Breast epithelium (tissue), 4 donors: ENCODE results near the gene DAP3. TPM values are rescaled to one million over a fixed set of nuclear protein-coding genes. Genes with fewer than 3 reads are reported as not detected.

Experiments
- DNase-seq, 2 donors: peaks; one replicate each; pipeline ENCODE4 v3.0.0-alpha.2; 2019; ENCODE audit warnings: low spot score in 2 of 2
- H3K27ac ChIP-seq, 2 donors: fragments of 200-600 bp; sonication (generic) in 1 of 2; one replicate each; pipeline ENCODE4 v1.5.1; 2016 to 2019; ENCODE audit warnings: mild to moderate bottlenecking in 1 of 2
- H3K27me3 ChIP-seq, 2 donors: fragments of 200-600 bp; sonication (generic) in 1 of 2; one replicate each; pipeline versions ENCODE4 v1.5.1 to v1.6.0; 2017 to 2019; ENCODE audit warnings: control low read depth in 1 of 2, mild to moderate bottlenecking in 1 of 2
- H3K36me3 ChIP-seq: fragments of 200-600 bp; one replicate; pipeline ENCODE4 v1.5.1; 2019
- H3K4me1 ChIP-seq, 2 donors: fragments of 200-600 bp; sonication (generic); one replicate each; pipeline ENCODE4 v1.5.1; 2016 to 2019; ENCODE audit warnings: control low read depth in 1 of 2
- H3K4me3 ChIP-seq, 3 donors: fragments of 200-600 bp; sonication (generic); 1 replicate in 2 of 3; 2 replicates in 1 of 3; pipeline ENCODE4 v1.5.1; 2016 to 2019; ENCODE audit warnings: mild to moderate bottlenecking in 3 of 3, moderate library complexity in 2 of 3
- H3K9me3 ChIP-seq, 2 donors: fragments of 200-600 bp; sonication (generic) in 1 of 2; one replicate each; pipeline ENCODE4 v1.5.1; 2016 to 2019; ENCODE audit warnings: control low read depth in 1 of 2
- CTCF ChIP-seq, 3 donors: fragments of 450-650 bp; IDR thresholded peaks; one replicate each; pipeline ENCODE4 v1.5.1; 2016 to 2017; ENCODE audit warnings: antibody characterized with exemption in 3 of 3, mild to moderate bottlenecking in 3 of 3, moderate library complexity in 3 of 3
- POLR2A ChIP-seq: fragments of 450-650 bp; IDR thresholded peaks from one replicate; pipeline ENCODE4 v1.6.1; 2016; ENCODE audit warnings: antibody characterized with exemption, mild to moderate bottlenecking, moderate library complexity
- POLR2AphosphoS5 ChIP-seq, 3 donors: sonication (generic); formaldehyde crosslinking; IDR thresholded peaks; one replicate each; pipeline ENCODE4 v1.6.1; 2017; ENCODE audit warnings: antibody characterized with exemption in 3 of 3
- intact Hi-C: fragments of 100-400 bp; cut with DNase I; formaldehyde crosslinking; loops from one replicate; pipeline ENCODE4 v1.15.1; 2023; ENCODE audit warnings: low total_unique reads
- total RNA-seq, 3 donors: library from RNA; depleted of rRNA; stranded (reverse); fragments of >200 nt; gene quantifications; one replicate each; pipeline ENCODE4 v1.1.0, GENCODE V29; 2016

Gene DAP3
- total RNA-seq, 3 donors from 2014 or later, result 143 to 195 (median 168) TPM

- TF ChIP-seq POLR2A (no peak), CTCF (IDR thresholded peaks at IDR 0.05) (no peak), POLR2AphosphoS5 (IDR thresholded peaks at IDR 0.05) (no peak)
- intact Hi-C loops, result no loop called here
- no peaks in the 10 kb centered on the region for H3K4me1 ChIP-seq
- no peaks in the 10 kb centered on the region for H3K27me3 ChIP-seq
- H3K36me3 ChIP-seq, result no peaks in the 10 kb centered on the region
- DNase-seq, result no peak
- no peaks in the 10 kb centered on the region for H3K9me3 ChIP-seq
- H3K27ac ChIP-seq, result no peak overlapping the region
- H3K4me3 ChIP-seq, result no peak overlapping the region
These were observed 87.5 kb downstream of the DAP3 start for GRCh38 chr1:155776414-155776813.

- H3K36me3 ChIP-seq, result no peaks in the 10 kb centered on the region
- DNase-seq, result no peak
- no peaks in the 10 kb centered on the region for H3K9me3 ChIP-seq
- no peak overlapping the region for H3K4me3 ChIP-seq
- intact Hi-C loops, result no loop called here
- H3K4me1 ChIP-seq, result no peaks in the 10 kb centered on the region
- no peak overlapping the region for H3K27ac ChIP-seq
- TF ChIP-seq POLR2A (no peak), POLR2AphosphoS5 (IDR thresholded peaks at IDR 0.05) (no peak), CTCF (IDR thresholded peaks at IDR 0.05) (no peak)
- H3K27me3 ChIP-seq, result no peaks in the 10 kb centered on the region
These were observed 88.7 kb downstream of the DAP3 start for GRCh38 chr1:155777582-155777981.

Other genes with a start within 250 kb of the DAP3 start
- 100 to 1,000 TPM in 1 of 3 donors, 10 to 100 TPM in 2; 83.2 to 103 (median 85.6) TPM for gene ASH1L, start 126.3 kb upstream of the DAP3 start, total RNA-seq
- 10 to 100 TPM in 2 of 3 donors, 1 to 10 TPM in 1; 9.6 to 44.2 (median 35.4) TPM for gene MSTO1, start 78.9 kb upstream of the DAP3 start, total RNA-seq
- 100 to 1,000 TPM; 107 to 156 (median 155) TPM for gene YY1AP1, start 317 bp upstream of the DAP3 start, total RNA-seq
- 10 to 100 TPM; 33.3 to 56.4 (median 56.1) TPM for gene GON4L, start 168.1 kb downstream of the DAP3 start, total RNA-seq
- gene SYT11, start 170.5 kb downstream of the DAP3 start, total RNA-seq, result 1 to 10 TPM; 4.5 to 8.2 (median 5.0) TPM
- gene RIT1, start 222.3 kb downstream of the DAP3 start, total RNA-seq, result 10 to 100 TPM; 29.2 to 32.6 (median 29.4) TPM
- gene KHDC4, start 245.3 kb downstream of the DAP3 start, total RNA-seq, result 10 to 100 TPM; 52.0 to 81.5 (median 64.2) TPM